CD4-positive, alpha-beta T cell treated with Interleukin-4 for 1 hour (primary cell): Measurements from ENCODE around the gene CDH4.
"Not testable (repeated sequence)": the region's sequence is repeated elsewhere in the genome, so short reads cannot be mapped to it uniquely, and the experiment has no call there.

Experiments
- DNase-seq, 2 donors: peaks; one replicate each; pipeline ENCODE4 v3.0.0-alpha.2; 2020 to 2022

CDH4 gene

GRCh38 chr20:61475729-61476128 is 223.7 kb downstream of the CDH4 start:
- DNase-seq, result no peak

GRCh38 chr20:61476956-61477355 is 224.9 kb downstream of the CDH4 start:
- no peak for DNase-seq

- DNase-seq, result no peak
Observed at GRCh38 chr20:61477451-61477861, 225.4 kb downstream of the CDH4 start.

- no peak for DNase-seq
Observed at GRCh38 chr20:61478094-61478493, 226.0 kb downstream of the CDH4 start.

- DNase-seq, result no peak
Observed at GRCh38 chr20:61478611-61479305, 226.7 kb downstream of the CDH4 start.

- DNase-seq, result not testable (repeated sequence)
Observed at GRCh38 chr20:61479433-61479832, 227.4 kb downstream of the CDH4 start.

- DNase-seq, result no peak
Observed at GRCh38 chr20:61480158-61480825, 228.2 kb downstream of the CDH4 start.

GRCh38 chr20:61482056-61482887 is 230.2 kb downstream of the CDH4 start:
- DNase-seq, result no peak

GRCh38 chr20:61482901-61483300 is 230.8 kb downstream of the CDH4 start:
- DNase-seq, result no peak

GRCh38 chr20:61483336-61484067 is 231.4 kb downstream of the CDH4 start:
- DNase-seq, result no peak

GRCh38 chr20:61486198-61486597 is 234.1 kb downstream of the CDH4 start:
- DNase-seq, result no peak

GRCh38 chr20:61487346-61487996 is 235.4 kb downstream of the CDH4 start:
- DNase-seq, result no peak

- DNase-seq, result no peak
Observed at GRCh38 chr20:61487997-61488371, 235.9 kb downstream of the CDH4 start.

- no peak for DNase-seq
Observed at GRCh38 chr20:61490721-61491120, 238.7 kb downstream of the CDH4 start.

GRCh38 chr20:61492065-61492464 is 240.0 kb downstream of the CDH4 start:
- DNase-seq, result no peak

- DNase-seq, result no peak
Observed at GRCh38 chr20:61493798-61494305, 241.8 kb downstream of the CDH4 start.

GRCh38 chr20:61494763-61495575 is 242.9 kb downstream of the CDH4 start:
- no peak for DNase-seq

- no peak for DNase-seq
Observed at GRCh38 chr20:61497029-61497627, 245.1 kb downstream of the CDH4 start.

- no peak for DNase-seq
Observed at GRCh38 chr20:61499859-61500554, 247.9 kb downstream of the CDH4 start.

GRCh38 chr20:61500791-61501321 is 248.8 kb downstream of the CDH4 start:
- DNase-seq, result no peak
